ENCODE measurements around the gene RMP24.
"Not testable (repeated sequence)": the region's sequence is repeated elsewhere in the genome, so short reads cannot be mapped to it uniquely, and the experiment has no call there.

The RMP24 gene

GRCh38 chr18:35972197-35973000 lies at the start of gene RMP24:
Gene RMP24, plus strand, starts transcription at chr18:35972679.
- FAIRE-seq, result no peak

DNA sequence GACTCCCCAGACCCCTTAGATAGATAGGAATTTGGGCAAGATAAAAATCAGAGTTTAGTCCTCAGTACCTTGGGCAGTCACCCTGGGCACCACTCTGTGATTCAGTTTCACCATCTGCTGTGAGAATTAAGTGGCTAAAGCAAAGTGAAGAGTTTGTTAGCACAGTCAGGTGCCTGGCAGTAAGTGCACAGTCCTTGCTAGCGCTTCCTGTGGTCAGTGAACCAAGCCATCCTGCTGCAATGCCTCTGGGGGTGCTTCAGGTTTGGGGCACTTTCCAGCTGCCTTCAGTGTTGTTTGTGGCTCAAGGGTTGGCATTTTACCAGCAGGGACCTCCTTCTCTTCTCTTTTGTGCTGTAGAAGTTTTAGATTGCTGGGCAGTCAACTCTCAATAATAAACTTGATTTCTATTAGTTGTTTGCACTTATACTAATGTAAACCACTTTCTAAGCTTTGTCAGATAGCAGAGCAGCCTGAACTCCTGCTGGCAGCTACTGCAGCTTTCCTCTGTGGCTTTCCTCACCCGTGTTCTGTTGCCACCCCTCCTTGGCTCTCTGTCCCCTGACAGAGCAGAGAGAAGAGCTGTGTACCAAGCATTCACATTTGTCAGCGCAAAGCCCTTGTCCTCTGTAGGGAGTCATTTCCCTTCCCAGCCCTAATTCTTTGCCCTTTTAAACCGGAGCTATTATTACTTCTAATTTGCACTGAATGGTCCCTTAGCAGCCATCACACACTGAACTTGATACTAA lies 48.4 kb upstream of the RMP24 start:
- FAIRE-seq, result no peak

DNA sequence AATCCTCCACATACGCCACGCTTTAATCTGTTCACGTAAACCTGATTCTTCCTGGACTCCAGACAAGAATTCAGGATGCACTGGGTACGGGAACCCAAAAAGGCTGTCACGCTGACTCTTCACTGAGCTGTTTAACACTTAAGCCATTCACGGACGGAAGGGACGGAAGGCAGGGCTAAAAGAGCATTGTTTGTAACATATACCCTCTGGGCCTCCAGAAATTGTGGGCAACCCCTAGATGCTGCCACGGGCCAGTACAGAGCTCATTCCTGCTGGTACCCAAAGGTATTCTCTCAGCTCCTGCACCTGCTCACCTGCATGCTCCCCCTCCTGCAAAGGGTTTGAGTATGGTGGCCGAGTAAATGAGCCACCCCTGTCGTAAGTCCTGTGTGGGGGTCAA lies 45.6 kb upstream of the RMP24 start:
- FAIRE-seq, result no peak

- no peak for FAIRE-seq
Observed at GRCh38 chr18:35927430-35927829, 45.0 kb upstream of the RMP24 start.

GRCh38 chr18:35933982-35934381 lies 38.5 kb upstream of the RMP24 start:
- FAIRE-seq, result peak; percentile 93

- no peak for FAIRE-seq
Observed at GRCh38 chr18:35934891-35935290, 37.6 kb upstream of the RMP24 start.

- no peak for FAIRE-seq
Observed at GRCh38 chr18:35935805-35936204, 36.7 kb upstream of the RMP24 start.

- FAIRE-seq, result no peak
Observed at GRCh38 chr18:35936951-35937350, 35.5 kb upstream of the RMP24 start.

- no peak for FAIRE-seq
Observed at GRCh38 chr18:35938158-35938557, 34.3 kb upstream of the RMP24 start.

- no peak for FAIRE-seq
Observed at GRCh38 chr18:35938562-35938961, 33.9 kb upstream of the RMP24 start.

GRCh38 chr18:35939138-35939537 lies 33.3 kb upstream of the RMP24 start:
- FAIRE-seq, result no peak

DNA sequence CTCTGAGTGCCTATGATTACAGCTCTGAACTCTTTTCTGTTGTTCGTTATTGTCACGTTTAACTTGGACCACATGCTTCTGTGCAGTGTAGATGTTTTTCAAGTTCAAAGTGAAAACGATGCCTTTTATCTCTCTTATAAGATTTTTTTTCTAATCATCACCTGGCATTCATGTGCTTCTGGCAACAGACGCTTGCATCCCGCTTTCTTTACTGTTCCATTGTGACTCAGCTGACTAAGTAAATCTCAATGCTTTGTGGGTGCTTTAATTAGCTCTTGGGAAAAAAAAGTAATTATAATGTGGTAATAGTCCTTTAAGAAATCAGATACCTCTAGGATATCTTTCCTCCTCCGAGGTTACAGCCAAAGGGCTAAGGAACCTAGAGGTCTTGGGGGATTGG lies 31.2 kb upstream of the RMP24 start:
- FAIRE-seq, result no peak

- FAIRE-seq, result no peak
Observed at GRCh38 chr18:35942133-35942532, 30.3 kb upstream of the RMP24 start.

- FAIRE-seq, result no peak
Observed at GRCh38 chr18:35942661-35943060, 29.8 kb upstream of the RMP24 start.

- no peak for FAIRE-seq
Observed at GRCh38 chr18:35948080-35948479, 24.4 kb upstream of the RMP24 start.

DNA sequence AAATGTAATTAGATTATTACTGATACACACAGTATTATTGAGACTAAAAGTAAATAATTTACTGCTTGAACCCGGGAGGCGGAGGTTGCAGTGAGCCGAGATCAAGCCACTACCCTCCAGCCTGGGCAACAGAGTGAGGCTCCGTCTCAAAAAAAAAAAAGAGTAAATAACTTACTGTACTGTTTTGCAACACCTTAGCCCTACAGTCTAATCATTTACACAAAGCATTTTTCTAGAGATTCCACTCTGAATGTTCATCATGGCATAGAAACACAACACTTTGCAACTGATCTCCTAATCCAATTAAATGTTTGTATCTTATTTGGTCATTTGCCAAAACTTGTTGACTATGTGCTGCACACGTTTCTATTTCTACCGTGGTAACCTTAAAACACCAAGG lies 23.4 kb upstream of the RMP24 start:
- FAIRE-seq, result no peak

DNA sequence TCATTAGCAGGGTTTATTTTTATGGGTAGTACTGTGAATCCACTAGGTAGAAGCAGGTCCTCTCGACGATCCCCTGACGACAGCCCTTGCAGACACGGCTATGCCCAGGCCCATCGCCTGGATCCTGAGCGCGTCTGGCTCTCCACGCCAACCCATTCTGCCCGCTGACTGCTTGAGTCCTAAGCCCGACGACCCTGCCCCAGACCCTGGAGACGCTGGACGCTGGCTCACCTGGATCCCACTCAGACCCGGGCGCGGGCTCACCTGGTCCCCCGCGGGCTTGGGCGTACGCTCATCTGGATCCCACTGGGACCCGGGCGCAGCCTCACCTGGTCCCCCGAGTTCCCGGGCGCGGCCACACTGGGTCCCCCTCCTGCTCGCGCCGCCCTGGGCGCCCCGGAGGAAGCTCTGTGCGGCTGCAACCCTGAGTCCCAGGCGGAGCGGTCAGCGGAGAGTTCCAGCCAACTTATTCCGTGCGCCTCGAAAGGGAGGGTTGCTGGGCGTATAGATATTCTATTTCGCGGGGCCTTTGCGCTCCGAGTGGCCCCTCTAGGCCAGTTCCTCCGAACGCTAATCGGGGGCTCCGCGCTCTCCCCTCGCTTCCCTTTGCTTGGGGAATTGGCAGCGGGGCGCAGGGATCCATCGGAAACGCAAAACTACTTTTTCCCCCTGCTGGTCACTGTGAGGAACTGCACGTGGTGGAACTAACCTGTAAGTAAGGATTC lies 22.4 kb upstream of the RMP24 start:
- FAIRE-seq, result no peak

DNA sequence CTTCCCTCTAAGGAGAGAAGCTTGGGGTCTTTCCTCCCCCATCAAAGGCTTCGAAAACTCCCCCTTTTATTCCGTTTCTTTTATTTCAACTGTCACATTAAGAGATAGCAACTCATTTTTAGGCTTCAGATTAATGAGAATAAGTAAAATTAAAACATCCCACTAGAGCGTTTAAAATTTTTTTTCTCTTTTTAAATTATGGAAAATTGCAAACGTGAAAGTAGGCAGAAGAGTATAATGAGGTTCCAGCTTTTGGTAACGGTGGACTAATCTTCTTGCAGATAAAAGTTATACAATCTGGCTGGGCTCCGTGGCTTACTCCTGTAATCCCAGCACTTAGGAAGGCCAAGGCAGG lies 21.9 kb upstream of the RMP24 start:
- no peak for FAIRE-seq

GRCh38 chr18:35953688-35954087 lies 18.8 kb upstream of the RMP24 start:
- no peak for FAIRE-seq

GRCh38 chr18:35956226-35956625 lies 16.3 kb upstream of the RMP24 start:
- FAIRE-seq, result no peak

DNA sequence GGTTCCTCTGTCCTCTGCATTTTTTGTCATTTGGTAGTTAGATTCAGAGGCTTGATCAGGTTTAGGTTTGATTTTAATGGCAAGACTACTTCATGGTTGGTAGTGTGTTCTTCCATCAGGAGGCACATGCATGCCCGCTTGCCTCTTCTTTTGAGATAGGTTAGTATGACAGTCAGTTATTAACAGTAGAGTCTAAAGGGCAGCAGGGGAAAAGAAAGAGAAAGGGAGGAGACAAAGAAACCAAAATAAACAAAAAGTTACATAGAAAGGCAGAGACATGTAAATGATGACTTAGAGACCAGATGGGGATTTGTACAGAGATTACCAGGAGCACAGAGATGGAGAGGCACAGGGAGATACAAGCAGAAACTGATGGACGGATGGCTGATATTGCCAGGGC lies 10.2 kb upstream of the RMP24 start:
- FAIRE-seq, result no peak

DNA sequence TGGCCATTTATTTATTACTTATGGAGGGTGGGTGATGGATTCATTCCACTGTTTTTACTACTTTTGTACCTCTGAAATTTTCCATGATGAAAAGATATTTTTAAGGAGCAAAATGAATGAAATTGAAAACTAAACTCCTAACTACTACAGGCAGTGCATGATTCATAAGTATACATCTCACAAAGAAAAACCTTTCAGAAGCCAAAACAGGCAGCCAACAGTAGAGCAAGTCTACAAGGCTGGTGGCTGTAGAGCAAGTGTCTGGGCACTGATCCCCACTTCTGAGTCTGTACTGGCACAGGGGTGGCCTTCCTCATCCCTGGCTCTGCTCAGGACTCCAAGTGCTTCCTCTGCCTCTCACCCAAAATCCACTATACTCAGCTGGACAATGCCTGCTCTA lies 8.2 kb upstream of the RMP24 start:
- FAIRE-seq, result no peak

GRCh38 chr18:35967866-35968265 lies 4.6 kb upstream of the RMP24 start:
- FAIRE-seq, result not testable (repeated sequence)

Data from islet of Langerhans (tissue), 1 donor.